Measurements from ENCODE around the gene RNF26.

- no peak for TF ChIP-seq CTCF (IDR thresholded peaks at IDR 0.05 in 2 of 3, conservative IDR thresholded peaks at IDR 0.05 in 1 of 3; ENCODE audit: borderline replicate concordance in 1 of 3, insufficient read depth in 1 of 3, low read depth in 2 of 3, low read length in 2 of 3)
- no peak for TF ChIP-seq EZH2 (IDR thresholded peaks at IDR 0.05)
- TF ChIP-seq CBX3 (IDR thresholded peaks at IDR 0.05; ENCODE audit: low read depth): no peak
- no peak for TF ChIP-seq YY1 (IDR thresholded peaks at IDR 0.05; ENCODE audit: extremely low read depth, insufficient replicate concordance, low read depth, low read length)
- TF ChIP-seq SIN3A (IDR thresholded peaks at IDR 0.05; ENCODE audit: low read depth): no peak
- TF ChIP-seq RAD21 (IDR thresholded peaks at IDR 0.05; ENCODE audit: low read depth): no peak
- TF ChIP-seq JUND (IDR thresholded peaks at IDR 0.05): no peak
Observed at GRCh38 chr11:119341222-119342022, 7.1 kb downstream of the RNF26 start.

Measured in HCT116 (cell line).